SIG-M5 treated with dmso at 0.1 percent for 504 hours (cell line): ENCODE results near the gene CCDC172.

Experiments used
- DNase-seq: peaks from one replicate; lab custom pipeline; 2025; ENCODE audit not compliant: unreplicated experiment; lab: John Stamatoyannopoulos, UW

CCDC172 gene

GRCh38 chr10:116429288-116429977 lies 105.2 kb downstream of the CCDC172 start:
- no peak for DNase-seq
